ENCODE results near the gene CCDC186.
"Not testable (repeated sequence)": the region's sequence is repeated elsewhere in the genome, so short reads cannot be mapped to it uniquely, and the experiment has no call there.

CCDC186 gene

DNA sequence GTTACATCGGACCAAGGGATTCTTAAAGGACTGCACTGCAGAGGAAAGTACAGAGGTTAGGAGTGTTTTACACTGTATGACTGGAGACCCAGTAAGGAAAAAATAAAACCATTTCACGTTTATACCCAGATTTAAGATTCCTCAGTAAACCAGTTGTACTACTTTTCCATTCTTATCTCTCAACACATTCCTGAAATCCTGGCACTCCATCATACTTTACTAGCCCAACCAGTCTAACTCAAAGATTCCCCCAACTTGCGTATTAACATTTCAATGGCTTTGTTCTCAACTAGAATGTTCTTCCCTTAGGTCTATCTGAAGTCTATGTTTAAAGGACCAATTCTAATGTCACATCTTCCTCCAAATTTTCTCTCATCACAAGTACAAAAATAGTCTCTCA is 8.0 kb downstream of the CCDC186 start:
- Mint-ChIP-seq H3K27me3 (ENCODE audit: low read depth) (no peaks in the 10 kb centered on the region), H3K4me1 (peaks cover 18% of the 10 kb centered on the region), H3K9me3 (peaks cover 9% of the 10 kb centered on the region), H3K4me3 (no peak overlapping the region), H3K36me3 (ENCODE audit: low read depth) (peaks cover 56% of the 10 kb centered on the region), H3K27ac (peak overlapping the region in 2 of 3 experiments; percentile 7 to 32)
- TF ChIP-seq, protein P1, sequence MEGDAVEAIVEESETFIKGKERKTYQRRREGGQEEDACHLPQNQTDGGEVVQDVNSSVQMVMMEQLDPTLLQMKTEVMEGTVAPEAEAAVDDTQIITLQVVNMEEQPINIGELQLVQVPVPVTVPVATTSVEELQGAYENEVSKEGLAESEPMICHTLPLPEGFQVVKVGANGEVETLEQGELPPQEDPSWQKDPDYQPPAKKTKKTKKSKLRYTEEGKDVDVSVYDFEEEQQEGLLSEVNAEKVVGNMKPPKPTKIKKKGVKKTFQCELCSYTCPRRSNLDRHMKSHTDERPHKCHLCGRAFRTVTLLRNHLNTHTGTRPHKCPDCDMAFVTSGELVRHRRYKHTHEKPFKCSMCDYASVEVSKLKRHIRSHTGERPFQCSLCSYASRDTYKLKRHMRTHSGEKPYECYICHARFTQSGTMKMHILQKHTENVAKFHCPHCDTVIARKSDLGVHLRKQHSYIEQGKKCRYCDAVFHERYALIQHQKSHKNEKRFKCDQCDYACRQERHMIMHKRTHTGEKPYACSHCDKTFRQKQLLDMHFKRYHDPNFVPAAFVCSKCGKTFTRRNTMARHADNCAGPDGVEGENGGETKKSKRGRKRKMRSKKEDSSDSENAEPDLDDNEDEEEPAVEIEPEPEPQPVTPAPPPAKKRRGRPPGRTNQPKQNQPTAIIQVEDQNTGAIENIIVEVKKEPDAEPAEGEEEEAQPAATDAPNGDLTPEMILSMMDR (IDR thresholded peaks at IDR 0.05; ENCODE audit: unreplicated experiment in 3 of 3): no peak

DNA sequence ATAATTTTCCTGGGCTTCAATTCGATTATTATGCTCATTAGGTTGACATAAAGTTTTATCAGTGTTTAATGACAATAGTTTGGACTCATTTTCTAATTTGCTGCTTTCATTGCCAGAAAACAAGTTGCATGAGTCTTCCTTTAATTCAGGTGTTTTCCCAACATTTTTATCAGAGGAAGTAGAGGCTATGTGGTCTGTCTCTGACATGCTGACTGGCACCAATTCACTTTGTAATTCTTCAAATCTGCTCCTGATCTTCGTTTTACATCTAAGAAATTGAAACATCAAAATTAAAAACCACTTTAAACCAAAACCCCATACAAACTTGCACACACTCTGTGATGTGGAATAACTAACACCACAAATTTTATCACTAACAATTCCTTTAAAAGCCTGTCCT is 10.9 kb downstream of the CCDC186 start:
- no peaks in the 10 kb centered on the region for H3K27me3 Mint-ChIP-seq (ENCODE audit: low read depth)
- H3K27ac Mint-ChIP-seq: peak overlapping the region; percentile 21 to 58 (median 37)
- H3K9me3 Mint-ChIP-seq: peaks cover 3% of the 10 kb centered on the region
- TF ChIP-seq, protein P1 (IDR thresholded peaks at IDR 0.05; ENCODE audit: unreplicated experiment in 3 of 3): no peak
- no peak overlapping the region for H3K4me3 Mint-ChIP-seq
- peaks cover 18% of the 10 kb centered on the region for H3K4me1 Mint-ChIP-seq
- H3K36me3 Mint-ChIP-seq (ENCODE audit: low read depth): peaks cover 42% of the 10 kb centered on the region

DNA sequence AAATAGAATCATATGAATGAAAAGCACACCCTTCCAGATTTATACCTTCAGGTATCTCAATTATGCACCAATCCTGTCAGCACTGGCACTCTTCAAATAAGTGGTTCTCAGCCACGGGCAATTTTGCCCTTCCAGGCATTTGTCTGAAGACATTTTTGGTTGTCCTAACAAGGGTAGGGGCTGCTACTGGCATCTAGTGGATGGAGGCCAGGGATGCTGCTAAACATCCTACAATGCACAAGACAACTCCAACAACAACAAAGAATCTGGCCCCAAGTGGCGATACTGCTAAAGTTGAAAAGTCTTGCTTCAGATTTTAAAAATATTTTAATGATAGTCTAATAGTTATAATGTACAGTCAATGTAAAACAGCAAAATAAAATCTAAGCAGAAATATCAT is 16.1 kb downstream of the CCDC186 start:
- Mint-ChIP-seq H3K9me3 (peaks cover 2% of the 10 kb centered on the region), H3K36me3 (ENCODE audit: low read depth) (peaks cover 40% of the 10 kb centered on the region), H3K4me3 (no peak overlapping the region), H3K4me1 (no peaks in the 10 kb centered on the region), H3K27ac (no peak overlapping the region), H3K27me3 (ENCODE audit: low read depth) (no peaks in the 10 kb centered on the region)
- TF ChIP-seq, protein P1 (IDR thresholded peaks at IDR 0.05; ENCODE audit: unreplicated experiment in 3 of 3): no peak

DNA sequence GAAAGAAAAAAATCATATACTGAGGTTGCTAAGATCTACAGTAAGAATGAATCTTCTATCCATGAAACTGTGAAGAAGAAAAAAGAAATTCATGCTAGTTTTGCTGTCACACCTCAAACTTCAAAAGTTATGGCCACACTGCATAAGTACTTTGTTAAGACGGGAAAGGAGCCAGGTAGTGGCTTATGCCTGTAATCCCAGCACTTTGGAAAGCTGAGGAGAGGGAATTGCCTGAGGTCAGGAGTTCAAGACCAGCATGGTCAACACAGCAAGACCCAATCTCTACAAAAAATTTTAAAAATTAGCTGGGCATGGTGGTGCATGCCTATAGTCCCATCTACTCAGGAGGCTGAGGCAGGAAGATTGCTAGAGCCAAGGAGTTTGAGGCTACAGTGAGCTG is 22.1 kb downstream of the CCDC186 start:
- H3K27ac Mint-ChIP-seq: no peak overlapping the region
- H3K27me3 Mint-ChIP-seq (ENCODE audit: low read depth): no peaks in the 10 kb centered on the region
- no peak overlapping the region for H3K4me3 Mint-ChIP-seq
- H3K36me3 Mint-ChIP-seq (ENCODE audit: low read depth): peaks cover 69% of the 10 kb centered on the region
- TF ChIP-seq, protein P1 (IDR thresholded peaks at IDR 0.05; ENCODE audit: unreplicated experiment in 3 of 3): no peak
- no peaks in the 10 kb centered on the region for H3K4me1 Mint-ChIP-seq
- H3K9me3 Mint-ChIP-seq: peaks cover 2% of the 10 kb centered on the region

DNA sequence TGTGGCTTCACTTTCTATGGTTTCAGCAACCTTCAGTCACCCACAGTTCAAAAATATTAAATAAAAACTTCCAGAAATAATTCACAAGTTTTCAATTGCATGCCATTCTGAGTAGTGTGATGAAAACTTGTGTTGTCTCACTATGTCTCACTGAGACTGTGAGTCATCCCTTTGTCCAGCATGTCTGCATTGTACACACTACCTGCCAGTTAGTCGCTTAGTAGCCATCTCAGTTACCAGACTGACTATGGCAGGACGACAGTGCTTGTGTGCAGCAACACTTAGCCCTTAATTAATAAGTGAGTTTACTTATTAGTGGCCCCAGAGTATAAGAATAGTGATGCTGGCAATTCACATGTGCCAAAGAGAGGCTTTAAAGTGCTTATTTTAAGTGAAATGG is 22.5 kb downstream of the CCDC186 start:
- TF ChIP-seq, protein P1 (IDR thresholded peaks at IDR 0.05; ENCODE audit: unreplicated experiment in 3 of 3): no peak
- Mint-ChIP-seq H3K9me3 (peaks cover 2% of the 10 kb centered on the region), H3K27me3 (ENCODE audit: low read depth) (no peaks in the 10 kb centered on the region), H3K4me3 (no peak overlapping the region), H3K36me3 (ENCODE audit: low read depth) (peaks cover 67% of the 10 kb centered on the region), H3K27ac (no peak overlapping the region), H3K4me1 (no peaks in the 10 kb centered on the region)

DNA sequence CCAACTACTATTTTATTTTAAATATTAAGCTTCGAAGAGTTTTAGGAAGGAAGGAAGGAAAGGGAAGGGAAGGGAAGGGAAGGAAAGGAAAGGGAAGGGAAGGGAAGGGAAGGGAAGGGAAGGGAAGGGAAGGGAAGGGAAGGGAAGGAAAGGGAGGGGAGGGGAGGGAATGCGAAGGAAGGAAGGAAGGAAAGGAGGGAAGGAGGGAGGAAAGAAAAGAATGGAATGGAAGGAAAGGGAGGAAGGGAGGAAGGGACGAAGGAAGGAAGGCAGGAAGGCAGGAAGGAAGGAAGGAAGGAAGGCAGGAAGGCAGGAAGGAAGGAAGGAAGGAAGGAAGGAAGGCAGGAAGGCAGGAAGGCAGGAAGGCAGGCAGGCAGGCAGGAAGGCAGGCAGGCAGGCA is 24.5 kb downstream of the CCDC186 start:
- H3K4me3 Mint-ChIP-seq; H3K9me3 Mint-ChIP-seq; H3K27ac Mint-ChIP-seq; H3K4me1 Mint-ChIP-seq; H3K27me3 Mint-ChIP-seq (ENCODE audit: low read depth): not testable (repeated sequence)
- H3K36me3 Mint-ChIP-seq (ENCODE audit: low read depth): peaks cover 70% of the 10 kb centered on the region

Data from nephron (organoid).